Measurements from ENCODE around the gene IDE. TPM values are rescaled to one million over a fixed set of nuclear protein-coding genes. Genes with fewer than 3 reads are reported as not detected.

The IDE gene
- polyA plus RNA-seq, 3 donors, result 10.7 to 21.8 (median 15.6) TPM

GRCh38 chr10:92408017-92408361 lies 165.9 kb downstream of the IDE start:
- no peaks in the 10 kb centered on the region for H3K79me2 ChIP-seq (ENCODE audit: insufficient read depth, low read length)
- Mint-ChIP-seq H3K9me3 (peaks cover 0 to 5% (median 1%) of the 10 kb centered on the region in 7 donors), H3K27me3 (ENCODE audit: low read depth in 3 of 3) (peaks cover 2 to 5% (median 3%) of the 10 kb centered on the region in 3 donors), H3K36me3 (no peaks in the 10 kb centered on the region), H3K27ac (no peak overlapping the region), H3K4me1 (peaks cover 10% of the 10 kb centered on the region), H3K4me3 (peak overlapping the region in 1 of 2 donors; percentile 74)
- TF ChIP-seq, protein P1, sequence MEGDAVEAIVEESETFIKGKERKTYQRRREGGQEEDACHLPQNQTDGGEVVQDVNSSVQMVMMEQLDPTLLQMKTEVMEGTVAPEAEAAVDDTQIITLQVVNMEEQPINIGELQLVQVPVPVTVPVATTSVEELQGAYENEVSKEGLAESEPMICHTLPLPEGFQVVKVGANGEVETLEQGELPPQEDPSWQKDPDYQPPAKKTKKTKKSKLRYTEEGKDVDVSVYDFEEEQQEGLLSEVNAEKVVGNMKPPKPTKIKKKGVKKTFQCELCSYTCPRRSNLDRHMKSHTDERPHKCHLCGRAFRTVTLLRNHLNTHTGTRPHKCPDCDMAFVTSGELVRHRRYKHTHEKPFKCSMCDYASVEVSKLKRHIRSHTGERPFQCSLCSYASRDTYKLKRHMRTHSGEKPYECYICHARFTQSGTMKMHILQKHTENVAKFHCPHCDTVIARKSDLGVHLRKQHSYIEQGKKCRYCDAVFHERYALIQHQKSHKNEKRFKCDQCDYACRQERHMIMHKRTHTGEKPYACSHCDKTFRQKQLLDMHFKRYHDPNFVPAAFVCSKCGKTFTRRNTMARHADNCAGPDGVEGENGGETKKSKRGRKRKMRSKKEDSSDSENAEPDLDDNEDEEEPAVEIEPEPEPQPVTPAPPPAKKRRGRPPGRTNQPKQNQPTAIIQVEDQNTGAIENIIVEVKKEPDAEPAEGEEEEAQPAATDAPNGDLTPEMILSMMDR (IDR thresholded peaks at IDR 0.05), result no peak
- H3K27me3 ChIP-seq (ENCODE audit: control insufficient read depth in 2 of 2, insufficient read depth in 2 of 2, low read length in 2 of 2), result no peaks in the 10 kb centered on the region
- no peaks in the 10 kb centered on the region for H3K9me3 ChIP-seq (replicated peaks in 1 of 2; ENCODE audit: control insufficient read depth in 1 of 2, insufficient read depth in 1 of 2, low read length in 2 of 2)
- intact Hi-C loops (cut with micrococcal nuclease), result no loop called here
- no peak overlapping the region for H3K9ac ChIP-seq (ENCODE audit: insufficient read depth, low read length, poor library complexity, severe bottlenecking)
- no peak overlapping the region for H3K4me3 ChIP-seq (replicated peaks in 1 of 3; ENCODE audit: low read depth in 2 of 3, low read length in 3 of 3)
- peaks cover 4 to 8% of the 10 kb centered on the region in 2 donors for H3K4me1 ChIP-seq (ENCODE audit: control insufficient read depth in 1 of 2, insufficient read depth in 2 of 2, low read length in 2 of 2)
- DNase-seq, result no peak
- no peaks in the 10 kb centered on the region for H4K20me1 ChIP-seq (ENCODE audit: insufficient read depth, low read length)
- H2AFZ ChIP-seq (ENCODE audit: insufficient read depth, low read depth, low read length, poor library complexity, severe bottlenecking), result no peak overlapping the region
- H3K4me2 ChIP-seq (replicated peaks; ENCODE audit: extremely low read depth, low read length, poor library complexity, severe bottlenecking), result no peak overlapping the region
- H3K36me3 ChIP-seq (replicated peaks in 1 of 2; ENCODE audit: control insufficient read depth in 1 of 2, insufficient read depth in 2 of 2, low read length in 2 of 2), result no peaks in the 10 kb centered on the region
- 100% methylated on average over 3 of the region's 3 CpGs for WGBS (ENCODE audit: insufficient coverage)
- H3K27ac ChIP-seq (ENCODE audit: low read depth in 1 of 2, low read length in 2 of 2), result no peak overlapping the region

GRCh38 chr10:92407305-92408016 lies 166.4 kb downstream of the IDE start:
- Histone ChIP-seq H2AFZ (ENCODE audit: insufficient read depth, low read depth, low read length, poor library complexity, severe bottlenecking) (no peak overlapping the region), H3K27ac (ENCODE audit: low read depth in 1 of 2, low read length in 2 of 2) (no peak overlapping the region), H3K4me2 (replicated peaks; ENCODE audit: extremely low read depth, low read length, poor library complexity, severe bottlenecking) (no peak overlapping the region), H3K27me3 (ENCODE audit: control insufficient read depth in 2 of 2, insufficient read depth in 2 of 2, low read length in 2 of 2) (no peaks in the 10 kb centered on the region), H3K36me3 (replicated peaks in 1 of 2; ENCODE audit: control insufficient read depth in 1 of 2, insufficient read depth in 2 of 2, low read length in 2 of 2) (no peaks in the 10 kb centered on the region), H4K20me1 (ENCODE audit: insufficient read depth, low read length) (no peaks in the 10 kb centered on the region), H3K9ac (ENCODE audit: insufficient read depth, low read length, poor library complexity, severe bottlenecking) (no peak overlapping the region), H3K79me2 (ENCODE audit: insufficient read depth, low read length) (no peaks in the 10 kb centered on the region), H3K4me3 (replicated peaks in 1 of 3; ENCODE audit: low read depth in 2 of 3, low read length in 3 of 3) (no peak overlapping the region), H3K9me3 (replicated peaks in 1 of 2; ENCODE audit: control insufficient read depth in 1 of 2, insufficient read depth in 1 of 2, low read length in 2 of 2) (no peaks in the 10 kb centered on the region), H3K4me1 (ENCODE audit: control insufficient read depth in 1 of 2, insufficient read depth in 2 of 2, low read length in 2 of 2) (peaks cover 4 to 8% of the 10 kb centered on the region in 2 donors)
- H3K9me3 Mint-ChIP-seq, result peaks cover 0 to 4% (median 0%) of the 10 kb centered on the region in 7 donors
- 57% methylated on average over 6 of the region's 9 CpGs for WGBS (ENCODE audit: insufficient coverage)
- peaks cover 2 to 5% (median 3%) of the 10 kb centered on the region in 3 donors for H3K27me3 Mint-ChIP-seq (ENCODE audit: low read depth in 3 of 3)
- TF ChIP-seq, protein P1 (IDR thresholded peaks at IDR 0.05), result no peak
- peak overlapping the region in 1 of 2 donors; percentile 74 for H3K4me3 Mint-ChIP-seq
- H3K4me1 Mint-ChIP-seq, result peaks cover 10% of the 10 kb centered on the region
- peak overlapping the region in 1 of 7 donors; percentile 78 for H3K27ac Mint-ChIP-seq
- intact Hi-C loops (cut with micrococcal nuclease), result no loop called here
- peak in 1 of 3 donors; percentile 24 for DNase-seq
- H3K36me3 Mint-ChIP-seq, result no peaks in the 10 kb centered on the region

All from CD14-positive monocyte (primary cell).